ENCODE results near the gene TSPAN4. TPM values are rescaled to one million over a fixed set of nuclear protein-coding genes. Genes with fewer than 3 reads are reported as not detected.
A peak's percentile ranks its signal among the peaks of the same experiment; 100 is the strongest.

TSPAN4 gene
- total and polyA plus RNA-seq, 2 of the 13 experiments (the other 11 are each of a cell fraction or from before 2014, with no cell fraction given) = 31.7 to 68.3 TPM

DNA sequence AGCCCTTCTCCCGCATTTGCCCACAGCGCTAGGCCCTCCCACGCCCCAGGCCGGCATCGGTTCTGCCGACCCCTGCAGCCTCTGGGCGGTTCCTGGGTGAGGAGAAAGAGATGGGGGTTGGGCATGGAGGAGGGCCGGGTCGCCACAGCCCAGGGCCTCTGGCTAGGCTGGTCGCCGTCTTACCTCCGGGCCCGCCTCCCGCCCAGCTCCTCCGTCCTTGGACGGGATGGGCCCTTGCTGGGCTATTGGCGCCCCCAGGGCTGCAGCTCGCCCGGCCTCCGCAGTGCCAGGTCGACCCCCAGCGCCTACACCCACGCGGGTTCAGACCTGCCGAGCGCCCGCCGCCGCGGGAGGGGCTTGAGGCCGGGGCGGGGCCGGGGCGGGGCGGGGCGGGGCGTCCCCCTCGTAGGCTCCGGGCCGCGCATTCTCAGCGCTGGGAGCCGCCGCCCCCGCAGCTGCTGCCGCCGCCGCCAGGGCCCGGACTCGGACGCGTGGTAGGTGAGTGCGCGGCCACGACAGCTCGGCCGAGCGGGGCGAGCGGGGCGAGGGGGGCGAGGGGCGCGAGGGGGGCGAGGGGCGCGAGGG, 10.0 kb upstream of the TSPAN4 start, which contains the start of gene CD151 (continued):
- TF ChIP-seq MZF1 (CRISPR knock-in tag; IDR thresholded peaks at IDR 0.05; ENCODE audit: borderline replicate concordance) (no peak), SP1 (IDR thresholded peaks at IDR 0.05) (no peak), SP1 (CRISPR knock-in tag; IDR thresholded peaks at IDR 0.05) (0 out of 2 replicates have a peak, but pooled peaks have one; percentile 32), ZNF616 (CRISPR knock-in tag; IDR thresholded peaks at IDR 0.05; ENCODE audit: low read depth) (no peak), ZNF326 (CRISPR knock-in tag; IDR thresholded peaks at IDR 0.05; ENCODE audit: borderline replicate concordance) (no peak), ZIK1 (CRISPR knock-in tag; IDR thresholded peaks at IDR 0.05; ENCODE audit: borderline replicate concordance, low read depth) (no peak), ARNT (IDR thresholded peaks at IDR 0.05) (no peak), NFE2L2 (IDR thresholded peaks at IDR 0.05; ENCODE audit: low read length) (no peak), ZFP36 (IDR thresholded peaks at IDR 0.05; ENCODE audit: borderline replicate concordance, low read depth, low read length, partially characterized antibody) (no peak), FOXM1 (CRISPR knock-in tag; IDR thresholded peaks at IDR 0.05) (no peak), NCOA2 (CRISPR knock-in tag; IDR thresholded peaks at IDR 0.05) (no peak), RBM39 (IDR thresholded peaks at IDR 0.05; ENCODE audit: low read depth, low read length, poor library complexity, severe bottlenecking) (peak; percentile 22), ZFYVE20 (CRISPR knock-in tag; IDR thresholded peaks at IDR 0.05; ENCODE audit: borderline replicate concordance, low read depth) (no peak), MAFK (conservative IDR thresholded peaks at IDR 0.05 in 1 of 2, IDR thresholded peaks at IDR 0.05 in 1 of 2; ENCODE audit: low read length in 2 of 2) (no peak), HNRNPK (IDR thresholded peaks at IDR 0.05; ENCODE audit: low read depth, low read length, poor library complexity, severe bottlenecking) (no peak), ZFY (CRISPR knock-in tag; IDR thresholded peaks at IDR 0.05) (peak; percentile 51), PITX1 (CRISPR knock-in tag; IDR thresholded peaks at IDR 0.05) (0 out of 2 replicates have a peak, but pooled peaks have one; percentile 24), PHF8 (CRISPR knock-in tag; IDR thresholded peaks at IDR 0.05) (peak; percentile 62), REXO4 (CRISPR knock-in tag; IDR thresholded peaks at IDR 0.05; ENCODE audit: borderline replicate concordance) (no peak), ZEB1 (IDR thresholded peaks at IDR 0.05; ENCODE audit: insufficient replicate concordance, low read depth) (no peak), MYNN (CRISPR knock-in tag; IDR thresholded peaks at IDR 0.05; ENCODE audit: low read depth) (no peak)
- TF ChIP-seq, protein P1, sequence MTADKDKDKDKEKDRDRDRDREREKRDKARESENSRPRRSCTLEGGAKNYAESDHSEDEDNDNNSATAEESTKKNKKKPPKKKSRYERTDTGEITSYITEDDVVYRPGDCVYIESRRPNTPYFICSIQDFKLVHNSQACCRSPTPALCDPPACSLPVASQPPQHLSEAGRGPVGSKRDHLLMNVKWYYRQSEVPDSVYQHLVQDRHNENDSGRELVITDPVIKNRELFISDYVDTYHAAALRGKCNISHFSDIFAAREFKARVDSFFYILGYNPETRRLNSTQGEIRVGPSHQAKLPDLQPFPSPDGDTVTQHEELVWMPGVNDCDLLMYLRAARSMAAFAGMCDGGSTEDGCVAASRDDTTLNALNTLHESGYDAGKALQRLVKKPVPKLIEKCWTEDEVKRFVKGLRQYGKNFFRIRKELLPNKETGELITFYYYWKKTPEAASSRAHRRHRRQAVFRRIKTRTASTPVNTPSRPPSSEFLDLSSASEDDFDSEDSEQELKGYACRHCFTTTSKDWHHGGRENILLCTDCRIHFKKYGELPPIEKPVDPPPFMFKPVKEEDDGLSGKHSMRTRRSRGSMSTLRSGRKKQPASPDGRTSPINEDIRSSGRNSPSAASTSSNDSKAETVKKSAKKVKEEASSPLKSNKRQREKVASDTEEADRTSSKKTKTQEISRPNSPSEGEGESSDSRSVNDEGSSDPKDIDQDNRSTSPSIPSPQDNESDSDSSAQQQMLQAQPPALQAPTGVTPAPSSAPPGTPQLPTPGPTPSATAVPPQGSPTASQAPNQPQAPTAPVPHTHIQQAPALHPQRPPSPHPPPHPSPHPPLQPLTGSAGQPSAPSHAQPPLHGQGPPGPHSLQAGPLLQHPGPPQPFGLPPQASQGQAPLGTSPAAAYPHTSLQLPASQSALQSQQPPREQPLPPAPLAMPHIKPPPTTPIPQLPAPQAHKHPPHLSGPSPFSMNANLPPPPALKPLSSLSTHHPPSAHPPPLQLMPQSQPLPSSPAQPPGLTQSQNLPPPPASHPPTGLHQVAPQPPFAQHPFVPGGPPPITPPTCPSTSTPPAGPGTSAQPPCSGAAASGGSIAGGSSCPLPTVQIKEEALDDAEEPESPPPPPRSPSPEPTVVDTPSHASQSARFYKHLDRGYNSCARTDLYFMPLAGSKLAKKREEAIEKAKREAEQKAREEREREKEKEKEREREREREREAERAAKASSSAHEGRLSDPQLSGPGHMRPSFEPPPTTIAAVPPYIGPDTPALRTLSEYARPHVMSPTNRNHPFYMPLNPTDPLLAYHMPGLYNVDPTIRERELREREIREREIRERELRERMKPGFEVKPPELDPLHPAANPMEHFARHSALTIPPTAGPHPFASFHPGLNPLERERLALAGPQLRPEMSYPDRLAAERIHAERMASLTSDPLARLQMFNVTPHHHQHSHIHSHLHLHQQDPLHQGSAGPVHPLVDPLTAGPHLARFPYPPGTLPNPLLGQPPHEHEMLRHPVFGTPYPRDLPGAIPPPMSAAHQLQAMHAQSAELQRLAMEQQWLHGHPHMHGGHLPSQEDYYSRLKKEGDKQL (CRISPR knock-in tag; IDR thresholded peaks at IDR 0.05; ENCODE audit: low read depth) = no peak
